DND-41 (cell line): Measurements from ENCODE around the gene LPAR5.

ENCODE experiments used
- ATAC-seq: fragments of 200-7000 bp; cut with Tn5 transposase; 3 replicates; pipeline ENCODE4 v1.9.1; 2021; ENCODE audit warnings: low read depth; ENCODE audit not compliant: insufficient read depth
- DNase-seq: peaks from one replicate; pipeline ENCODE4 v3.0.0-alpha.2; 2020
- H2AFZ ChIP-seq: 2 replicates; pipeline ENCODE4 v1.6.0; 2012; ENCODE audit warnings: low read depth, low read length
- H3K27ac ChIP-seq: 2 replicates; pipeline ENCODE4 v1.5.1; 2012; ENCODE audit warnings: low read length, inconsistent platforms
- H3K27me3 ChIP-seq: fragments of 200-600 bp; sonication (generic); 2 replicates; pipeline ENCODE4 v1.6.0; 2012; ENCODE audit warnings: low read length, mild to moderate bottlenecking, inconsistent platforms; ENCODE audit not compliant: insufficient read depth, poor library complexity
- H3K36me3 ChIP-seq: 2 replicates; pipeline ENCODE4 v1.5.1; 2012; ENCODE audit warnings: low read length, inconsistent platforms; ENCODE audit not compliant: insufficient read depth
- H3K4me1 ChIP-seq: 2 replicates; pipeline ENCODE4 v1.5.1; 2012; ENCODE audit warnings: mild to moderate bottlenecking, low read length; ENCODE audit not compliant: insufficient read depth
- H3K4me2 ChIP-seq: 2 replicates; pipeline ENCODE4 v1.6.0; 2012; ENCODE audit warnings: mild to moderate bottlenecking, moderate library complexity, low read length, inconsistent platforms; ENCODE audit not compliant: insufficient read depth
- H3K4me3 ChIP-seq, 2 experiments: fragments of 200-600 bp in 1 of 2; shearing (Covaris generic) in 1 of 2; 2 replicates each; pipeline ENCODE4 v1.5.1; 2012 to 2016; ENCODE audit warnings: inconsistent platforms in 2 of 2, low read length in 2 of 2, mild to moderate bottlenecking in 2 of 2, low read depth in 1 of 2, moderate library complexity in 1 of 2
- H3K79me2 ChIP-seq: 2 replicates; pipeline ENCODE4 v1.6.0; 2012; ENCODE audit warnings: low read length, inconsistent platforms; ENCODE audit not compliant: insufficient read depth
- H3K9ac ChIP-seq: 2 replicates; pipeline ENCODE4 v1.6.0; 2012; ENCODE audit warnings: low read depth, mild to moderate bottlenecking, inconsistent platforms, low read length, moderate library complexity
- H3K9me3 ChIP-seq: 2 replicates; pipeline ENCODE4 v1.5.1; 2012; ENCODE audit warnings: low read length, moderate library complexity, mild to moderate bottlenecking, inconsistent platforms; ENCODE audit not compliant: insufficient read depth, severe bottlenecking
- H4K20me1 ChIP-seq: 2 replicates; pipeline ENCODE4 v1.6.0; 2012; ENCODE audit warnings: low read length; ENCODE audit not compliant: insufficient read depth
- EZH2 ChIP-seq: IDR thresholded peaks from 3 replicates; pipeline ENCODE4 v1.6.1; 2012; ENCODE audit warnings: borderline replicate concordance, low read depth, mild to moderate bottlenecking, moderate library complexity, low read length, inconsistent platforms; ENCODE audit not compliant: severe bottlenecking
- TF ChIP-seq, protein P1 (sequence below): IDR thresholded peaks from 2 replicates; pipeline ENCODE4 v1.5.1; 2012; ENCODE audit warnings: borderline replicate concordance, low read length, moderate library complexity, mild to moderate bottlenecking; ENCODE audit not compliant: poor library complexity, severe bottlenecking; ENCODE audit errors: extremely low read depth

Gene LPAR5

DNA sequence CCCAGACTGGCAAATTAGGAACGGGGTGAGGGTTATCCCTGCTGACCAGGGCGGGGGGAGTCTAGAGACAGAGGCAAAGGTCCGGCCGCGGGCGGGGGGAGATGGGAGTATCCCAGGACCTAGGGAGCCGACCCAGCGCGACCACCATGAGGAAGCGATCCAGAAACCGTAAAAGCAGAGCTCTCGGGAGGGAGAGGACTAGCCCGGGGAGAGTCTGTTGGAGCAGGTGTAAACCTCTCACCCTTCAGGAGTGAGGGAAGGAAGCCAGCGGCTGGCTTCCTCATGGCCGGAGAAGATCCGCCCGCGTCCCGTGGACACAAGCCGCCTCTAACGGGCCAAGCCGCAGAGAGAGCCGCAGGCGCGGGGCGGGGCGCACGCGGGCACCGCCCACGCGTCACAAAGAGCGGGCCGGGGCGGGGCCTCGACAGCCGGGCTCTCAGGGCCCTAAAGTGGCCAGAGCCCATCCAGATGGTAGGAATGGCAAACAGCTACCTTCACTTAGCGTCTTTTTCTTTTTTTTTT, 11.4 kb upstream of the LPAR5 start, which contains the start of gene ACRBP:
Gene ACRBP, minus strand, starts transcription at position 350 of the 522 bp plus-strand sequence. Its CDS starts 66 bp downstream, at position 284.
- no peak for DNase-seq
- Histone ChIP-seq H3K4me1 (no peaks in the 10 kb centered on the region; the same call in 1 of the 2 replicates), H3K9ac (no peak within 1 kb of the TSS), H3K4me2 (no peak within 1 kb of the TSS), H3K36me3 (peaks cover 31% of the 10 kb centered on the region), H3K27me3 (no peaks in the 10 kb centered on the region), H3K4me3 (no peak within 1 kb of the TSS), H3K79me2 (no peaks in the 10 kb centered on the region), H3K9me3 (no peaks in the 10 kb centered on the region), H4K20me1 (no peaks in the 10 kb centered on the region), H3K27ac (no peak within 1 kb of the TSS), H2AFZ (no peak within 1 kb of the TSS)
- no peak for ATAC-seq
- no peak for TF ChIP-seq EZH2

DNA sequence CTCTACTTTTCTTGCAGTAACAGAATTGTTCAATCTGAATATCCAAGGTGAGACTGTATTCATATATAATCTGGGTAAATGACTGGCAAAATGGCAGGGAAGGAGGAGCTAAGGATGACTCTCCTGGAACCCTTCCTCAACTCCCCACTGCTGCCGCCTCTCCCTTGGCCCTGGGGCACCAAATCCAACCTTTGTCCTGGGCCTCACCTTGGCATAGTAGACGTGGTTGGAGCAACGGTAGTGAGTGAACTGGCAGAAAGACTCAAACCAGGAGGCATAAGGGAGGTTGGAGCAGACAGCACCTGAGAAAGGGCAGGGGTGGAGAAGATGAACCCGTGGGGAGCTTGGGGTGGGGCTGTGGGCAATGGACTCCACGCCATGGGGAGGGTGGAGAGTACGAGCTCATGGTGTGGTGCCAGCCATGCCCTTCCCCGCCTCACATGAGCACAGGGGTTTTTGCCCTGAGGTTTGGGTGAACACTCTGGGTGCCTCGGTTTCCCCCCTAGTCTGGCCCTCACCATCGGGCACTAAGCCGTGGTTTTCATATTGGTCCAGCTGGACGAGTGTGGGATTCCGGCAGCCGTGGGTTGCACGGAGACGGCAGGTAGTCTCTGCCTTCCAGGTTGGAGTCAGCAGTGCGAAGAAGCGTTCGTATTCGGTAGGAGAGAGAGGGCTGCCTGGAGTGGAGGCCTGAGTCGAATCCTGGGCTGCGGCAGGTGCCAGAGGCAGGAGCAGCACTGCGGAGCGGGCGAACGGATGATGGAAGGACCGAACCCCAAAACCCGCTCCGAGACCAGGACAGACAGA, 10.7 kb upstream of the LPAR5 start:
- Histone ChIP-seq H3K36me3 (peaks cover 25% of the 10 kb centered on the region), H3K4me2 (no peak overlapping the region), H4K20me1 (no peaks in the 10 kb centered on the region), H3K4me3 (no peak overlapping the region), H3K79me2 (no peaks in the 10 kb centered on the region), H3K27me3 (no peaks in the 10 kb centered on the region), H2AFZ (no peak overlapping the region), H3K9ac (no peak overlapping the region), H3K27ac (no peak overlapping the region), H3K9me3 (no peaks in the 10 kb centered on the region), H3K4me1 (no peaks in the 10 kb centered on the region; the same call in 1 of the 2 replicates)
- DNase-seq (no peak), ATAC-seq (no peak)
- no peak for TF ChIP-seq EZH2

DNA sequence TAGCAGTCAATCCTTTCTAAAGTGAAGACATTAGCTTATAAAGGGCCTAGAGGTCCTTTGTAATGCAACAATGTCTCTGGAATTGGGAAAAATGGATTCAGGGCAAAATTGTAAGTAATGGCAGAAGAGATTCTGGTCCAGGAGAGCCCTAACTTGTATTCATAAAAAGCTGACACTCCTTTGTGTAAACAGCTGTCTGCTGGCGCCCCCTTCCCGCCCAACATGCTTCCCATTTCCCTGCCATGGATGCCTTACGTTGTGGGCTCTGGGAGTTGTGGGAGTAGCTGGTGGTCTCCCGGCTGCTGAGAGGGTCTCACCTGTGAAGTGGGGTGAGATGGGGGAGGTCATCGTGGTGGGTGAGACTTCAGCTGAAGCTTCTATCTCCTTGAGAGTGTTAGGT, 9.1 kb upstream of the LPAR5 start:
- no peaks in the 10 kb centered on the region; the same call in 1 of the 2 replicates for H3K4me1 ChIP-seq
- H3K4me3 ChIP-seq: no peak overlapping the region
- H3K9me3 ChIP-seq: no peaks in the 10 kb centered on the region
- H2AFZ ChIP-seq: no peak overlapping the region
- no peak overlapping the region for H3K4me2 ChIP-seq
- H3K27ac ChIP-seq: no peak overlapping the region
- no peaks in the 10 kb centered on the region for H4K20me1 ChIP-seq
- H3K79me2 ChIP-seq: no peaks in the 10 kb centered on the region
- ATAC-seq: peak; percentile 42; the same call in 2 of the 3 replicates
- TF ChIP-seq, protein P1, sequence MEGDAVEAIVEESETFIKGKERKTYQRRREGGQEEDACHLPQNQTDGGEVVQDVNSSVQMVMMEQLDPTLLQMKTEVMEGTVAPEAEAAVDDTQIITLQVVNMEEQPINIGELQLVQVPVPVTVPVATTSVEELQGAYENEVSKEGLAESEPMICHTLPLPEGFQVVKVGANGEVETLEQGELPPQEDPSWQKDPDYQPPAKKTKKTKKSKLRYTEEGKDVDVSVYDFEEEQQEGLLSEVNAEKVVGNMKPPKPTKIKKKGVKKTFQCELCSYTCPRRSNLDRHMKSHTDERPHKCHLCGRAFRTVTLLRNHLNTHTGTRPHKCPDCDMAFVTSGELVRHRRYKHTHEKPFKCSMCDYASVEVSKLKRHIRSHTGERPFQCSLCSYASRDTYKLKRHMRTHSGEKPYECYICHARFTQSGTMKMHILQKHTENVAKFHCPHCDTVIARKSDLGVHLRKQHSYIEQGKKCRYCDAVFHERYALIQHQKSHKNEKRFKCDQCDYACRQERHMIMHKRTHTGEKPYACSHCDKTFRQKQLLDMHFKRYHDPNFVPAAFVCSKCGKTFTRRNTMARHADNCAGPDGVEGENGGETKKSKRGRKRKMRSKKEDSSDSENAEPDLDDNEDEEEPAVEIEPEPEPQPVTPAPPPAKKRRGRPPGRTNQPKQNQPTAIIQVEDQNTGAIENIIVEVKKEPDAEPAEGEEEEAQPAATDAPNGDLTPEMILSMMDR: peak; percentile 57
- no peak for TF ChIP-seq EZH2
- no peaks in the 10 kb centered on the region for H3K27me3 ChIP-seq
- H3K9ac ChIP-seq: no peak overlapping the region
- no peak for DNase-seq
- H3K36me3 ChIP-seq: peaks cover 9% of the 10 kb centered on the region

DNA sequence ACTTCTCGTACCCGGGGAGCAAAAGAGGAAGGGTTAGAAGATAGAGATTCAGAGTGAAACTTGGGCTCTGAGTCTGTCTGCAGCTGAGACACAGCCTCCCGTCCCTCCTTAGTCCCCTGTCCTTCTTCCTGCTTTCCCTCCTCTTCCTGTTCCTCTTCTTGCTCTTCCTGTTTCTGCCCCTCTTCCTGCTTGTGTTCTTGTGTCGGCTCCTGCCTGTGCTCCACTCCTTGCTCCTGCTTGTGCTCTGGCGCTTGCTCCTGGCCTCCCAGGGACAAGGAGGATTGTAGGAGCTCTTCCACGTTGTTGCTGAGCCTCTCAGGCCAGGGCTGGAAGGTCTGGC, 8.5 kb upstream of the LPAR5 start:
- no peaks in the 10 kb centered on the region for H3K27me3 ChIP-seq
- no peak overlapping the region for H3K27ac ChIP-seq
- no peak for DNase-seq
- no peak overlapping the region for H3K4me2 ChIP-seq
- no peak overlapping the region for H3K4me3 ChIP-seq
- no peak for TF ChIP-seq EZH2
- TF ChIP-seq, protein P1: no peak
- no peaks in the 10 kb centered on the region for H4K20me1 ChIP-seq
- no peak overlapping the region for H3K9ac ChIP-seq
- peaks cover 8% of the 10 kb centered on the region for H3K36me3 ChIP-seq
- no peaks in the 10 kb centered on the region for H3K9me3 ChIP-seq
- 0 out of 2 replicates have a peak overlapping the region, but pooled peaks have one; percentile 24 for H2AFZ ChIP-seq
- no peaks in the 10 kb centered on the region; the same call in 1 of the 2 replicates for H3K4me1 ChIP-seq
- no peak for ATAC-seq
- no peaks in the 10 kb centered on the region for H3K79me2 ChIP-seq
